Measurements from ENCODE around the gene ING5. TPM values are rescaled to one million over a fixed set of nuclear protein-coding genes. Genes with fewer than 3 reads are reported as not detected.

Gene ING5
- total RNA-seq, 2 donors from 2014 or later, result 18.3 to 44.2 TPM

DNA sequence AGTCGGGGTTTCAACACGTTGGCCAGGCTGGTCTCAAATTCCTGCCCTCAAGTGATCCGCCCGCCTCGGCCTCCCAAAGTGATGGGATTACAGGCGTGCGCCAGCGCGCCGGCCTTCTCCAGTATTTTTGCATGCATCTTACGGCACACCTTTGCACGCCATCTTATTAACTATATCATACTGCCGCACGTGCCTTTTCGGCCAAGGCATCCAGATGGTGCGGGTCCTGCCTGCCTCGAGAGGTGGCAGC, 765 bp upstream of the ING5 start:
- Histone ChIP-seq H3K9ac (ENCODE audit: low read depth in 2 of 2, low read length in 2 of 2) (peak overlapping the region; percentile 71 to 95), H3K27me3 (no peaks in the 10 kb centered on the region), H3K4me1 (peaks cover 12% of the 10 kb centered on the region), H3K9me3 (no peaks in the 10 kb centered on the region), H3K27ac (peak overlapping the region; percentile 80), H3K4me3 (peak overlapping the region; percentile 69), H3K36me3 (no peaks in the 10 kb centered on the region)
- no peak for DNase-seq
- intact Hi-C loops (cut with DNase I), result loop anchor here (10.0 kb wide), 1 partner anchor 174 kb away; no protein-coding TSS in a partner anchor
- peak; percentile 23 for TF ChIP-seq CTCF (IDR thresholded peaks at IDR 0.05)

- DNase-seq, result peak; percentile 84
- Histone ChIP-seq H3K36me3 (no peaks in the 10 kb centered on the region), H3K9ac (ENCODE audit: low read depth in 2 of 2, low read length in 2 of 2) (peak overlapping the region; percentile 74 to 76), H3K4me3 (peak overlapping the region; percentile 98), H3K27ac (peak overlapping the region; percentile 80), H3K27me3 (no peaks in the 10 kb centered on the region), H3K9me3 (no peaks in the 10 kb centered on the region), H3K4me1 (peaks cover 12% of the 10 kb centered on the region)
- peak; percentile 39 for TF ChIP-seq CTCF (IDR thresholded peaks at IDR 0.05)
- intact Hi-C loops (cut with DNase I), result loop anchor here (10.0 kb wide), 1 partner anchor 172 kb away; no protein-coding TSS in a partner anchor
Observed at GRCh38 chr2:241702155-241703031, 554 bp downstream of the ING5 start.

DNA sequence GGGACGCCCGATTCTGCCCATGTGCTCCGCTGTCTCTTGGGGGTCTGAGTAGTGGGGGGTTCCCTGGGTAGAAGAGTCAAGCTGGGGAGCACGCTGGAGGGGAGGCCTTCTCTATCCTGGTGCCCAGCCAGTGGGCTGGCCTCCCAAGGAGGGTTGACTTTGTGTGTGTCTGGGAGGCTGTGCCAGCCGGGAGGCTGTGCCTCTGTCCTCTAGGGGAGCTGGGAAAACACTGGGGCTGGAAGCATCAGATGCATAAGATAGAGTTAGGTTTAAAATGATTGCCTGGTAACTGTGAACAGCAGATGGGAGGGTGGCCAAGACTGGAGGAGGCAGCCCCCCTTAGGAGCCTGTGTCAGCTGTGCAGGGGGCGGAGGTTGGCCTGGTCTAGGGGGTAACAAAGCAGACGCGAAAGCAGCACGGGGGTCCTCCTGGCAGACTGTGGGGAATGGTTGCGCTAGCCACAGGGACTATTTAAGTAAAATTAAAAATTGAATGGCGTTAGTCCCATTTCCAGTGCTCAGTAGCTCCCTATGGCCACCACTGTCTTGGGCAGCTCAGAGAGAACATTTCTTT, 1.3 kb downstream of the ING5 start:
- peak overlapping the region; percentile 98 for H3K4me3 ChIP-seq
- intact Hi-C loops (cut with DNase I), result loop anchor here (10.0 kb wide), 1 partner anchor 172 kb away; no protein-coding TSS in a partner anchor
- H3K36me3 ChIP-seq, result no peaks in the 10 kb centered on the region
- H3K27me3 ChIP-seq, result no peaks in the 10 kb centered on the region
- H3K9ac ChIP-seq (ENCODE audit: low read depth in 2 of 2, low read length in 2 of 2), result peak overlapping the region; percentile 74 to 76
- TF ChIP-seq CTCF (IDR thresholded peaks at IDR 0.05), result no peak
- H3K27ac ChIP-seq, result no peak overlapping the region
- no peak for DNase-seq
- H3K9me3 ChIP-seq, result no peaks in the 10 kb centered on the region
- peaks cover 12% of the 10 kb centered on the region for H3K4me1 ChIP-seq

DNA sequence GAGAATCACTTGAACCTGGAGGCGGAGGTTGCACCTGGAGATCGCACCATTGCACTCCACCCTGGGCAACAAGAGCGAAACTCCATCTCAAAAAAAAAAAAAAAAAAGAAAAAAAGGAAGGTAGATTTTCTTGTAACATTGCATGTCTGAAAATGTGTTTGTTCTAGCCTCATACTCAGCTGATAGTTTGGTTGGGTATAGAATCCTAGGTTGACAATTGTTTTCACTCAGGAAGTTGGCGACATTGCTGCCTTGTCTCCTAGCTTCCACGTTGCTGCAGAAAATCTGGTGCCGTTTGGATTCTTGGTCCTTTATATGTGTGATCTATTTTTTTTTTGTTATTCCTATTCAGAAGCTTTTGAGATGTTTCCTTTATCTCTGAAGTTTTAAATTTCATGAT, 4.7 kb downstream of the ING5 start:
- no peak for DNase-seq
- H3K4me1 ChIP-seq, result peaks cover 7% of the 10 kb centered on the region
- no peak overlapping the region for H3K9ac ChIP-seq (ENCODE audit: low read depth in 2 of 2, low read length in 2 of 2)
- no peaks in the 10 kb centered on the region for H3K9me3 ChIP-seq
- no peaks in the 10 kb centered on the region for H3K27me3 ChIP-seq
- no peak overlapping the region for H3K27ac ChIP-seq
- TF ChIP-seq CTCF (IDR thresholded peaks at IDR 0.05), result no peak
- intact Hi-C loops (cut with DNase I), result loop anchor here (2.0 to 10.0 kb wide), 2 partner anchors 24 to 168 kb away; no protein-coding TSS in a partner anchor
- peaks cover 10% of the 10 kb centered on the region for H3K36me3 ChIP-seq
- no peak overlapping the region for H3K4me3 ChIP-seq

- peaks cover 16% of the 10 kb centered on the region for H3K36me3 ChIP-seq
- no peak overlapping the region for H3K9ac ChIP-seq (ENCODE audit: low read depth in 2 of 2, low read length in 2 of 2)
- TF ChIP-seq CTCF (IDR thresholded peaks at IDR 0.05), result no peak
- H3K4me3 ChIP-seq, result no peak overlapping the region
- H3K4me1 ChIP-seq, result no peaks in the 10 kb centered on the region
- intact Hi-C loops (cut with DNase I), result loop anchor here (10.0 kb wide), 1 partner anchor 166 kb away; no protein-coding TSS in a partner anchor
- no peaks in the 10 kb centered on the region for H3K27me3 ChIP-seq
- H3K27ac ChIP-seq, result no peak overlapping the region
- no peaks in the 10 kb centered on the region for H3K9me3 ChIP-seq
- no peak for DNase-seq
Observed at GRCh38 chr2:241708879-241709278, 7.0 kb downstream of the ING5 start.

Data from colonic mucosa (tissue), 4 donors.